SK-N-MC (cell line): ENCODE results near the gene OR5K2.

Source experiments
- DNase-seq: peaks from one replicate; pipeline ENCODE4 v3.0.0-alpha.2; 2011; ENCODE audit warnings: low read depth, low spot score
- H3K27ac ChIP-seq: fragments of 200-600 bp; sonication (generic); 2 replicates; pipeline ENCODE4 v1.5.1; 2016; ENCODE audit warnings: mixed run types
- H3K36me3 ChIP-seq: fragments of 200-600 bp; sonication (generic); 2 replicates; pipeline ENCODE4 v1.6.1; 2017; ENCODE audit warnings: antibody characterized with exemption, low read length, mixed read lengths; ENCODE audit not compliant: insufficient read depth
- H3K4me3 ChIP-seq: fragments of 200-600 bp; sonication (generic); 2 replicates; pipeline ENCODE4 v1.5.1; 2016
- H3K9ac ChIP-seq: fragments of 200-600 bp; sonication (generic); 2 replicates; pipeline ENCODE4 v1.8.0; 2017; ENCODE audit warnings: mixed run types, mixed read lengths; ENCODE audit not compliant: insufficient read length
- H3K9me3 ChIP-seq: fragments of 200-600 bp; sonication (generic); 2 replicates; pipeline ENCODE4 v1.6.1; 2017; ENCODE audit warnings: low read depth, mild to moderate bottlenecking, antibody characterized with exemption, low read length, moderate library complexity, mixed read lengths
- EZH2 ChIP-seq: fragments of 200-600 bp; sonication (generic); IDR thresholded peaks from one replicate; pipeline ENCODE4 v1.6.1; 2017; ENCODE audit warnings: antibody characterized with exemption
- FOXP2 ChIP-seq: optimal IDR thresholded peaks from 2 replicates; pipeline ENCODE3; 2011; ENCODE audit warnings: mild to moderate bottlenecking, moderate library complexity; ENCODE audit not compliant: insufficient read depth; ENCODE audit errors: extremely low read length, control extremely low read depth
- POLR2AphosphoS5 ChIP-seq: IDR thresholded peaks from 2 replicates; pipeline ENCODE4 v1.6.1; 2012; ENCODE audit warnings: mild to moderate bottlenecking, low read depth, low read length, borderline replicate concordance

Gene OR5K2

GRCh38 chr3:98483626-98484025, 13.9 kb upstream of the OR5K2 start:
- no peak for DNase-seq
- Histone ChIP-seq H3K4me3 (no peak overlapping the region), H3K9ac (no peak overlapping the region), H3K9me3 (no peaks in the 10 kb centered on the region), H3K27ac (no peak overlapping the region), H3K36me3 (no peaks in the 10 kb centered on the region)
- no peak for TF ChIP-seq FOXP2

DNA sequence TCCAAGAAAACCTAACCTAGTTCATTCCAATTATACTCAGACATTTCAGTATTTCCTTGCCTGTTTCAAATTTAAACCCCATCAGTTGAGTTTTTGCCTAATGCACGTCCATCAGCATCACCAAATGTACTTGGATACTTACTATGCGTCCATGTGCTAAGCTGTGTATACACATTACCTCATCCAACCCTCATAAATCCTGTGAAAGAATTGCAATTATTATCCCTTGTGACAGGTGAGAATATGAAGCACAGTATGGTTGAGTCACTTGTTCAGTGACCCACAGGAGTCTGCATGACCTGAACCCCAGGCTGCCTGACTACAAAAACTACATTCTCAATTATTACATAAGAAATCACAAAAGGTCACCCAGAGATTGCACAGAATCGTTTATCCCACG, 2.5 kb downstream of the OR5K2 start:
- DNase-seq = no peak
- no peaks in the 10 kb centered on the region for H3K9me3 ChIP-seq
- no peak overlapping the region for H3K4me3 ChIP-seq
- H3K36me3 ChIP-seq = no peaks in the 10 kb centered on the region
- no peak overlapping the region for H3K27ac ChIP-seq
- TF ChIP-seq FOXP2 = no peak
- TF ChIP-seq POLR2AphosphoS5 = no peak
- H3K9ac ChIP-seq = no peak overlapping the region

DNA sequence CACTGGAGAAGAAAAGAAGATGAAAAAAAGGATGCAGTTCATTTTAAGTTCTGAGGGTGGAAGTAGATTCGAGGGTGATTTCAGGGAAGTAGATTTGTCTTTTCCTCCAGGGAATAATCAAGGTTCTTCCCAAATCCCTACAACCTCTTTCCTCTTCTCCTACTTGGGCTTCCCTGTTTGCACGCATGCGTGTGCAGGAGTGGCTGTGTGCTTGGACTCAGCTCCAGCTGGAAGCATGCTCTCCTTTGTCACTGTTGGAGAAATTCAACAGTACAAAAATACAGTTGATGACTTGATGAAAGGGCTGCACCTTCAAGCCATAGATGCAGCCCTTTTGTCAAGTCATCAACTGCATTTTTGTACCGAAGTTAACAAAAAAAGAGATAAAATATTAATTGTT, 3.8 kb downstream of the OR5K2 start:
- TF ChIP-seq FOXP2 (no peak), POLR2AphosphoS5 (no peak)
- H3K9me3 ChIP-seq = no peaks in the 10 kb centered on the region
- H3K36me3 ChIP-seq = no peaks in the 10 kb centered on the region
- no peak overlapping the region for H3K9ac ChIP-seq
- H3K27ac ChIP-seq = no peak overlapping the region
- no peak overlapping the region for H3K4me3 ChIP-seq
- no peak for DNase-seq

- Histone ChIP-seq H3K9me3 (no peaks in the 10 kb centered on the region), H3K9ac (no peak overlapping the region), H3K36me3 (no peaks in the 10 kb centered on the region), H3K4me3 (no peak overlapping the region), H3K27ac (no peak overlapping the region)
- DNase-seq = no peak
- no peak for TF ChIP-seq FOXP2
- TF ChIP-seq EZH2 = no peak
- no peak for TF ChIP-seq POLR2AphosphoS5
These were observed 4.5 kb downstream of the OR5K2 start for GRCh38 chr3:98501863-98502576.

DNA sequence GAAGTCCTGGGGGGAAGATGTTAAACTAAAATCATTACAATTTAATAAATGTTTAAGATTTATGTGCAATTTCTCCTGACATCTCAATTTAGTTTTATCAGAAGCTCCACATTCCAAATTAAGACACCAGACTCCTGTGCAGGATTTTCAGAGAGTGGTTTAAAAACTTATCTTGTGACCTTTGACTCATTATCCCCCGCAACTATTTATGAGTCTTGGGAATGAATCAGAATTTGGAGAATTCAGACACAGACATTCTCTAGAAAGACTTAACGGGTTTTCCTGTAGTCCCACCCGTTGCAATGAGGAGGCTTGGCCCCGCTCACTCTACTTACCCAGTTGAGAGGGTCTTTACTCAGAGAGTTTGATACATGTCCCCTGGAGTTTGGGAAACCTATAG, 7.1 kb downstream of the OR5K2 start:
- H3K9me3 ChIP-seq = no peaks in the 10 kb centered on the region
- no peak overlapping the region for H3K4me3 ChIP-seq
- no peak for DNase-seq
- TF ChIP-seq POLR2AphosphoS5 = no peak
- no peak for TF ChIP-seq FOXP2
- no peak for TF ChIP-seq EZH2
- H3K36me3 ChIP-seq = no peaks in the 10 kb centered on the region
- no peak overlapping the region for H3K9ac ChIP-seq
- H3K27ac ChIP-seq = no peak overlapping the region

DNA sequence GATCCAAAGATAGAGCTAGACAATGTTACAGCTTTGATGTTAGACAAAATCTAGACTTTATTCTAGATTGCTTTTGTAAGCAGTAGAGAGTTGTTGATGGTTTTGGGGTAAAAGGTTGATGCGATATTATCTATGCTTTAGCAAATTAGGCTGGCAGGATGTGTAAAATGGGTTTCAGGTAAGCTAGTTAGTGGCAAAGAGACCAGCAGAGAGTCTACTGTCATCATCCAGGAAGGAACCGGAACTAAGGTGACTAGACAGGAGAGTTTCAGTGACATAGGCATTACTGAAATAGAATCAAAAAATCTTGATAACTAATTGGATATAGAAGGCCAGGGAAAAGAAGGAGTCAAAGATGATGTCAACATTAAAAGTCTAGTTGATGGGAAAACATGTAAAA, 11.1 kb downstream of the OR5K2 start:
- H3K4me3 ChIP-seq = no peak overlapping the region
- H3K36me3 ChIP-seq = no peaks in the 10 kb centered on the region
- no peak for DNase-seq
- H3K27ac ChIP-seq = no peak overlapping the region
- H3K9ac ChIP-seq = no peak overlapping the region
- TF ChIP-seq POLR2AphosphoS5 = no peak
- no peak for TF ChIP-seq FOXP2
- no peak for TF ChIP-seq EZH2
- no peaks in the 10 kb centered on the region for H3K9me3 ChIP-seq

DNA sequence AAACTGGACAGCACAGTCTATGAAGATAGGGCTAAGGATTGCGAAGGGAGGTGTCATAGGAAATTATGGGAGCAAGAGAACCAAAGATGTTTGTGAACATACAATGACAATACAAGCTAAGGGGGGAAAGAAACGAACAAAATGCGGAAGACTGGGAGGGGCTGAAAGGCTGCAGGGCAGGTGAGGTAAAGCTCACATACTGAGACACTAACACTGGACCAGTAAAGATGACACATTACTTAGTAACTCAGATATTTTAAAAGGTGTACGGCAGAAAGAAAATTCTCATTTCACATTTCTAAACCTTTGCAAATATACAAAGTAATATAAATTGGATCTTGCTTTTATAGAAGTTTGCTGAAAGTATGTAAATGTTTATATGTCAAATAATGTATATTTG, 15.1 kb downstream of the OR5K2 start:
- Histone ChIP-seq H3K9me3 (no peaks in the 10 kb centered on the region), H3K36me3 (peaks cover 20% of the 10 kb centered on the region), H3K9ac (no peak overlapping the region), H3K27ac (no peak overlapping the region), H3K4me3 (no peak overlapping the region)
- TF ChIP-seq FOXP2 (no peak), EZH2 (no peak), POLR2AphosphoS5 (no peak)
- DNase-seq = no peak

DNA sequence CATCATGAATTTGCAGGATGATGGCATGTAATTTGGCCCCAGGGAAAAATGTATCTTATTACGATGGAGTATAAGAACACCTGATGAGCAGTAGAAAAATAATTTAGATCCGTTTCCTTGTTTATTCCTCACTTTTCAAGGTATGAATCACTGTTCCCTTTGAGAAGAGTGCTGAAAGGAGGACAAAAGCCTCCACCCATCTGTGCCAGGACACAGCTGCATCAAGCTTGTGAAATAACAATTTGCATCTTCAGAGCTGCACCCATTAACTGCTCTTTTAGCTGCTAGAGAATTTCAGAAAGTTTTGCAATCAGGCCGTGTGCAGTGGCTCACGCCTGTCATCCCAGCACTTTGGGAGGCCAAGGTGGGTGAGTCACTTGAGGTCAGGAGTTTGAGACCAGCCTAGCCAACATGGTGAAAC, 15.6 kb downstream of the OR5K2 start:
- TF ChIP-seq EZH2 (no peak), POLR2AphosphoS5 (no peak), FOXP2 (no peak)
- Histone ChIP-seq H3K36me3 (peaks cover 25% of the 10 kb centered on the region), H3K9ac (no peak overlapping the region), H3K27ac (no peak overlapping the region), H3K4me3 (no peak overlapping the region), H3K9me3 (no peaks in the 10 kb centered on the region)
- no peak for DNase-seq

- Histone ChIP-seq H3K27ac (no peak overlapping the region), H3K4me3 (no peak overlapping the region), H3K9ac (no peak overlapping the region), H3K9me3 (no peaks in the 10 kb centered on the region), H3K36me3 (peaks cover 30% of the 10 kb centered on the region)
- no peak for TF ChIP-seq EZH2
- no peak for TF ChIP-seq POLR2AphosphoS5
- no peak for DNase-seq
These were observed 16.3 kb downstream of the OR5K2 start for GRCh38 chr3:98513736-98514135.
